Ascending aorta (tissue), 2 donors: Measurements from ENCODE around the gene XRCC5. TPM values are rescaled to one million over a fixed set of nuclear protein-coding genes. Genes with fewer than 3 reads are reported as not detected.

Experiments
- DNase-seq, 2 donors: peaks; one replicate each; pipeline ENCODE4 v3.0.0-alpha.2; 2019; ENCODE audit warnings: low spot score in 2 of 2
- H3K27ac ChIP-seq, 2 donors: fragments of 200-600 bp; sonication (generic); one replicate each; pipeline ENCODE4 v1.5.1; 2016 to 2017; ENCODE audit warnings: mild to moderate bottlenecking in 1 of 2
- H3K27me3 ChIP-seq: fragments of 200-600 bp; sonication (generic); one replicate; pipeline ENCODE4 v1.5.1; 2017
- H3K36me3 ChIP-seq, 2 donors: fragments of 200-600 bp; sonication (generic); one replicate each; pipeline ENCODE4 v1.5.1; 2016
- H3K4me1 ChIP-seq, 2 donors: fragments of 200-600 bp; sonication (generic); one replicate each; pipeline ENCODE4 v1.5.1; 2016 to 2017; ENCODE audit warnings: mild to moderate bottlenecking in 1 of 2
- H3K4me3 ChIP-seq, 2 donors: fragments of 200-600 bp; sonication (generic); one replicate each; pipeline ENCODE4 v1.5.1; 2016 to 2017; ENCODE audit warnings: mild to moderate bottlenecking in 1 of 2
- H3K9me3 ChIP-seq, 2 donors: fragments of 200-600 bp; sonication (generic); one replicate each; pipeline ENCODE4 v1.5.1; 2016
- intact Hi-C: fragments of 100-400 bp; cut with DNase I; formaldehyde crosslinking; loops from one replicate; pipeline ENCODE4 v1.15.1; 2023
- total RNA-seq: library from RNA; depleted of rRNA; stranded (reverse); fragments of >200 nt; gene quantifications from one replicate; pipeline ENCODE4 v1.1.0, GENCODE V29; 2016
- TF ChIP-seq, protein P1 (sequence below), 3 experiments: fragments of 200-600 bp in 2 of 3; fragments of 450-650 bp in 1 of 3; sonication (generic) in 2 of 3; IDR thresholded peaks; one replicate each; pipeline ENCODE4 v1.5.1; 2016 to 2019; ENCODE audit warnings: antibody characterized with exemption in 3 of 3, mild to moderate bottlenecking in 1 of 3, moderate library complexity in 1 of 3

The XRCC5 gene
- total RNA-seq, 1 donor from 2014 or later = 45.4 TPM

- TF ChIP-seq, protein P1, sequence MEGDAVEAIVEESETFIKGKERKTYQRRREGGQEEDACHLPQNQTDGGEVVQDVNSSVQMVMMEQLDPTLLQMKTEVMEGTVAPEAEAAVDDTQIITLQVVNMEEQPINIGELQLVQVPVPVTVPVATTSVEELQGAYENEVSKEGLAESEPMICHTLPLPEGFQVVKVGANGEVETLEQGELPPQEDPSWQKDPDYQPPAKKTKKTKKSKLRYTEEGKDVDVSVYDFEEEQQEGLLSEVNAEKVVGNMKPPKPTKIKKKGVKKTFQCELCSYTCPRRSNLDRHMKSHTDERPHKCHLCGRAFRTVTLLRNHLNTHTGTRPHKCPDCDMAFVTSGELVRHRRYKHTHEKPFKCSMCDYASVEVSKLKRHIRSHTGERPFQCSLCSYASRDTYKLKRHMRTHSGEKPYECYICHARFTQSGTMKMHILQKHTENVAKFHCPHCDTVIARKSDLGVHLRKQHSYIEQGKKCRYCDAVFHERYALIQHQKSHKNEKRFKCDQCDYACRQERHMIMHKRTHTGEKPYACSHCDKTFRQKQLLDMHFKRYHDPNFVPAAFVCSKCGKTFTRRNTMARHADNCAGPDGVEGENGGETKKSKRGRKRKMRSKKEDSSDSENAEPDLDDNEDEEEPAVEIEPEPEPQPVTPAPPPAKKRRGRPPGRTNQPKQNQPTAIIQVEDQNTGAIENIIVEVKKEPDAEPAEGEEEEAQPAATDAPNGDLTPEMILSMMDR (IDR thresholded peaks at IDR 0.05) = no peak
- Histone ChIP-seq H3K4me3 (no peak overlapping the region), H3K36me3 (no peaks in the 10 kb centered on the region), H3K27me3 (no peaks in the 10 kb centered on the region), H3K4me1 (no peaks in the 10 kb centered on the region), H3K9me3 (no peaks in the 10 kb centered on the region), H3K27ac (no peak overlapping the region)
- DNase-seq = no peak
- intact Hi-C loops = no loop called here
Observed at GRCh38 chr2:216242365-216242764, 133.2 kb downstream of the XRCC5 start.

GRCh38 chr2:216243026-216243425 is 133.9 kb downstream of the XRCC5 start:
- Histone ChIP-seq H3K27me3 (no peaks in the 10 kb centered on the region), H3K27ac (no peak overlapping the region), H3K36me3 (no peaks in the 10 kb centered on the region), H3K4me1 (no peaks in the 10 kb centered on the region), H3K9me3 (no peaks in the 10 kb centered on the region), H3K4me3 (no peak overlapping the region)
- intact Hi-C loops = no loop called here
- DNase-seq = no peak
- TF ChIP-seq, protein P1 (IDR thresholded peaks at IDR 0.05) = no peak

- intact Hi-C loops = no loop called here
- TF ChIP-seq, protein P1 (IDR thresholded peaks at IDR 0.05) = no peak
- Histone ChIP-seq H3K4me3 (no peak overlapping the region), H3K27ac (no peak overlapping the region), H3K4me1 (no peaks in the 10 kb centered on the region), H3K36me3 (no peaks in the 10 kb centered on the region), H3K9me3 (peaks cover 0 to 4% of the 10 kb centered on the region in 2 donors), H3K27me3 (no peaks in the 10 kb centered on the region)
- DNase-seq = no peak
Observed at GRCh38 chr2:216245391-216245975, 136.3 kb downstream of the XRCC5 start.

DNA sequence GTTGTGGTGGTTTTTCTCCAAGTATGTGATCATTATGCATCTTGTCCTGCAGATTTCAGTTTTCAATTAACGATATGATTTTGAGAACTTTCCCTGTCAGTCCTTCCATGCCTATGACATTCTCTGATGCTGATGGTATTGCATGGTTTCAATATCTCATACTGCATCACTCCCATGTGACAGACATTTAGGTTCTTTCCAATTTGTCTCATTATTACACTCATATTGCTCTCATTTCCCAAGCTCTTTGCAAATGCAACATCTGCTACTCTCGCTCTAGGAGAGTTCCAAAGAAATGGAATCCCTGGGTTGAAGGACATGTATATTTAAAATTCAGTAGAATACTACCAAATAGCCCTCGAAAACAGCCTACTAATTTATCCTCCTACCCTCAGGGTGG is 137.6 kb downstream of the XRCC5 start:
- no peak for DNase-seq
- intact Hi-C loops = no loop called here
- H3K9me3 ChIP-seq = peaks cover 0 to 4% of the 10 kb centered on the region in 2 donors
- no peak overlapping the region for H3K27ac ChIP-seq
- H3K36me3 ChIP-seq = no peaks in the 10 kb centered on the region
- TF ChIP-seq, protein P1 (IDR thresholded peaks at IDR 0.05) = no peak
- no peak overlapping the region for H3K4me3 ChIP-seq
- no peaks in the 10 kb centered on the region for H3K4me1 ChIP-seq
- H3K27me3 ChIP-seq = no peaks in the 10 kb centered on the region

Other genes with a start within 250 kb of the XRCC5 start
- gene MREG, start 95.8 kb upstream of the XRCC5 start, total RNA-seq = not detected
- 32.2 TPM for gene PECR, start 27.5 kb upstream of the XRCC5 start, total RNA-seq
- gene TMEM169, start 27.4 kb upstream of the XRCC5 start, total RNA-seq = 7.3 TPM